GM21381 (cell line): ENCODE data around the gene TSPAN8.
"Not testable (repeated sequence)": the region's sequence is repeated elsewhere in the genome, so short reads cannot be mapped to it uniquely, and the experiment has no call there.

Source experiments
- ATAC-seq: cut with Tn5 transposase; IDR thresholded peaks from one replicate; pipeline ENCODE4 v1.9.1; 2021; ENCODE audit warnings: mild to moderate bottlenecking, moderate library complexity; ENCODE audit not compliant: unreplicated experiment

Gene TSPAN8

GRCh38 chr12:71129364-71129763 lies 28.4 kb downstream of the TSPAN8 start:
- ATAC-seq = no peak

GRCh38 chr12:71128191-71128788 lies 29.5 kb downstream of the TSPAN8 start:
- ATAC-seq = no peak

- ATAC-seq = no peak
Measured at GRCh38 chr12:71125949-71126348, 31.9 kb downstream of the TSPAN8 start.

GRCh38 chr12:71125515-71125914 lies 32.3 kb downstream of the TSPAN8 start:
- ATAC-seq = no peak

GRCh38 chr12:71124835-71125460 lies 32.9 kb downstream of the TSPAN8 start:
- ATAC-seq = no peak

- not testable (repeated sequence) for ATAC-seq
Measured at GRCh38 chr12:71113148-71113547, 44.7 kb downstream of the TSPAN8 start.

- no peak for ATAC-seq
Measured at GRCh38 chr12:71109834-71110233, 48.0 kb downstream of the TSPAN8 start.

GRCh38 chr12:71108355-71108754 lies 49.4 kb downstream of the TSPAN8 start:
- ATAC-seq = no peak

- no peak for ATAC-seq
Measured at GRCh38 chr12:71107936-71108335, 49.9 kb downstream of the TSPAN8 start.

- no peak for ATAC-seq
Measured at GRCh38 chr12:71105956-71106355, 51.8 kb downstream of the TSPAN8 start.

GRCh38 chr12:71092290-71092689 lies 65.5 kb downstream of the TSPAN8 start:
- ATAC-seq = no peak

- ATAC-seq = no peak
Measured at GRCh38 chr12:71090971-71091370, 66.8 kb downstream of the TSPAN8 start.

GRCh38 chr12:71085575-71085974 lies 72.2 kb downstream of the TSPAN8 start:
- ATAC-seq = no peak

GRCh38 chr12:71075743-71076142 lies 82.1 kb downstream of the TSPAN8 start:
- no peak for ATAC-seq
